B cell (primary cell): ENCODE data around the gene CNOT4. TPM values are rescaled to one million over a fixed set of nuclear protein-coding genes. Genes with fewer than 3 reads are reported as not detected.

Experiments
- ATAC-seq: fragments of 200-7000 bp; cut with Tn5 transposase; one replicate; pipeline ENCODE4 v1.10.0; 2021; ENCODE audit warnings: low read depth, mild to moderate bottlenecking, moderate number of reproducible peaks, moderate library complexity
- CTCF ChIA-PET: fragments of 350-600 bp; sonication (Branson Sonifier 250); formaldehyde crosslinking; loops from one replicate; lab custom pipeline; 2021; ENCODE audit warnings: antibody characterized with exemption, inconsistent platforms; lab: Charles Lee
- POLR2A ChIA-PET: fragments of 350-600 bp; sonication (Branson Sonifier 250); formaldehyde crosslinking; loops from one replicate; lab custom pipeline; 2021; ENCODE audit warnings: antibody characterized with exemption; lab: Charles Lee
- DNase-seq: peaks from one replicate; pipeline ENCODE4 v3.0.0; 2013
- H2AFZ ChIP-seq: 2 replicates; pipeline ENCODE4 v1.6.1; 2012; ENCODE audit warnings: mild to moderate bottlenecking, low read depth, low read length; ENCODE audit not compliant: insufficient read depth, poor library complexity, severe bottlenecking
- H3K27ac ChIP-seq, 2 donors: 1 replicate in 1 of 2; 2 replicates in 1 of 2; pipeline ENCODE4 v1.5.1; 2012 to 2013; ENCODE audit warnings: low read length in 2 of 2, mild to moderate bottlenecking in 2 of 2, moderate library complexity in 1 of 2
- H3K27me3 ChIP-seq, 4 experiments: fragments of 200-600 bp in 1 of 4; sonication (generic) in 1 of 4; replicated peaks in 1 of 4; 1 replicate in 2 of 4; 2 replicates in 2 of 4; pipeline versions ENCODE4 v1.6.1 to v1.7.0; 2013 to 2016; ENCODE audit warnings: low read length in 3 of 4, mild to moderate bottlenecking in 2 of 4, mixed read lengths in 1 of 4, moderate library complexity in 1 of 4; ENCODE audit not compliant: insufficient read depth in 4 of 4, control insufficient read depth in 3 of 4; ENCODE audit errors: control extremely low read depth in 1 of 4
- H3K36me3 ChIP-seq, 2 experiments: replicated peaks in 1 of 2; 1 replicate in 1 of 2; 2 replicates in 1 of 2; pipeline versions ENCODE4 v1.6.1 to v1.7.1; 2013; ENCODE audit warnings: low read length in 1 of 2; ENCODE audit not compliant: insufficient read depth in 2 of 2, control insufficient read depth in 1 of 2; ENCODE audit errors: control extremely low read depth in 1 of 2, extremely low read depth in 1 of 2
- H3K4me1 ChIP-seq, 2 donors: fragments of 200-600 bp in 1 of 2; sonication (generic) in 1 of 2; 1 replicate in 1 of 2; 2 replicates in 1 of 2; pipeline versions ENCODE4 v1.5.1 to v1.6.1; 2013 to 2017; ENCODE audit warnings: low read length in 2 of 2; ENCODE audit not compliant: control insufficient read depth in 2 of 2, insufficient read depth in 2 of 2
- H3K4me2 ChIP-seq: replicated peaks from 2 replicates; pipeline ENCODE3; 2012; ENCODE audit warnings: mild to moderate bottlenecking, low read depth, low read length; ENCODE audit not compliant: poor library complexity, severe bottlenecking
- H3K4me3 ChIP-seq, 5 experiments: fragments of 200-600 bp in 1 of 5; sonication (generic) in 1 of 5; 1 replicate in 3 of 5; 2 replicates in 2 of 5; pipeline versions ENCODE4 v1.5.1 to v1.7.0; 2011 to 2016; ENCODE audit warnings: low read length in 4 of 5, mild to moderate bottlenecking in 4 of 5, low read depth in 2 of 5, control low read depth in 1 of 5, moderate library complexity in 1 of 5; ENCODE audit not compliant: insufficient read depth in 1 of 5; ENCODE audit errors: control extremely low read depth in 1 of 5, extremely low read depth in 1 of 5
- H3K79me2 ChIP-seq: fragments of 200-600 bp; sonication (generic); one replicate; pipeline ENCODE4 v1.6.0; 2016; ENCODE audit warnings: low read length; ENCODE audit not compliant: control insufficient read depth, insufficient read depth
- H3K9ac ChIP-seq: fragments of 200-600 bp; sonication (generic); 2 replicates; pipeline ENCODE4 v1.6.1; 2017; ENCODE audit warnings: mild to moderate bottlenecking, low read length, moderate library complexity
- H3K9me3 ChIP-seq, 3 donors: one replicate each; pipeline versions ENCODE4 v1.6.1 to v1.7.1; 2013; ENCODE audit warnings: low read length in 2 of 3; ENCODE audit not compliant: control insufficient read depth in 2 of 3, insufficient read depth in 1 of 3; ENCODE audit errors: control extremely low read depth in 1 of 3
- H4K20me1 ChIP-seq: 2 replicates; pipeline ENCODE4 v1.6.0; 2012; ENCODE audit warnings: mild to moderate bottlenecking, low read length; ENCODE audit not compliant: insufficient read depth, control insufficient read depth, poor library complexity, severe bottlenecking
- H3K27ac Mint-ChIP-seq: one replicate; pipeline ENCODE4 v1.8.0; 2021; ENCODE audit warnings: mixed read lengths
- H3K27me3 Mint-ChIP-seq: one replicate; pipeline ENCODE4 v1.8.0; 2021; ENCODE audit warnings: mixed read lengths
- H3K4me1 Mint-ChIP-seq: one replicate; pipeline ENCODE4 v1.8.0; 2021; ENCODE audit warnings: mixed read lengths
- H3K4me3 Mint-ChIP-seq: one replicate; pipeline ENCODE4 v1.8.0; 2021; ENCODE audit warnings: mixed read lengths
- H3K9me3 Mint-ChIP-seq: one replicate; pipeline ENCODE4 v1.8.0; 2022; ENCODE audit warnings: mixed read lengths; ENCODE audit not compliant: insufficient read depth
- CTCF ChIP-seq: fragments of 200-600 bp; IDR thresholded peaks from one replicate; pipeline ENCODE4 v1.8.0; 2022; ENCODE audit warnings: antibody characterized with exemption, mild to moderate bottlenecking
- EZH2 ChIP-seq: IDR thresholded peaks from 2 replicates; pipeline ENCODE4 v1.6.1; 2012; ENCODE audit warnings: borderline replicate concordance, low read depth, mild to moderate bottlenecking, moderate library complexity, low read length; ENCODE audit not compliant: insufficient read depth, poor library complexity, severe bottlenecking
- WGBS: methylation state at CpG from one replicate; pipeline ENCODE4 v1.1.5; 2013; ENCODE audit warnings: missing lambda C conversion rate; ENCODE audit not compliant: insufficient coverage; 5-methylcytosine and 5-hydroxymethylcytosine counted together
- intact Hi-C: fragments of 100-400 bp; cut with micrococcal nuclease; formaldehyde crosslinking; loops from one replicate; pipeline ENCODE4 v1.10.0; 2022
- polyA plus RNA-seq: library from polyadenylated mRNA; depleted of rRNA; stranded (reverse); fragments of >200 nt; gene quantifications from 2 replicates; pipeline ENCODE4 v1.2.3, GENCODE V29; 2012
- total RNA-seq, 2 donors: library from RNA; stranded (reverse); fragments of 120-200 nt in 1 of 2; gene quantifications; 1 replicate in 1 of 2; 2 replicates in 1 of 2; pipeline versions ENCODE4 v1.2.3 to v1.2.4, GENCODE V29; 2013 to 2022

Gene CNOT4
- total and polyA plus RNA-seq, 2 donors (not counting 1 experiment from before 2014, with no cell fraction given), result 9.8 to 52.1 TPM

GRCh38 chr7:135508883-135509588, 866 bp downstream of the CNOT4 start:
- CTCF ChIA-PET, result interaction anchor here (0.6 to 1.3 kb wide), 2 partner anchors 8 to 49 kb away, joined by 3 to 4 read pairs; no protein-coding TSS in a partner anchor
- peaks cover 4% of the 10 kb centered on the region for H4K20me1 ChIP-seq
- H3K4me2 ChIP-seq, result peak overlapping the region; percentile 79
- peaks cover 17 to 24% of the 10 kb centered on the region in 2 donors for H3K4me1 ChIP-seq
- peaks cover 0 to 4% of the 10 kb centered on the region in 2 experiments for H3K36me3 ChIP-seq
- intact Hi-C loops, result no loop called here
- no peak for TF ChIP-seq EZH2
- peak; percentile 9 for TF ChIP-seq CTCF
- peak overlapping the region; percentile 93 for H3K9ac ChIP-seq
- Mint-ChIP-seq H3K9me3 (no peaks in the 10 kb centered on the region), H3K4me1 (peaks cover 13% of the 10 kb centered on the region), H3K27ac (no peak overlapping the region), H3K4me3 (no peak overlapping the region), H3K27me3 (no peaks in the 10 kb centered on the region)
- 0% methylated on average over 9 of the region's 17 CpGs for WGBS
- POLR2A ChIA-PET, result no interaction called here
- ATAC-seq (no peak), DNase-seq (peak; percentile 58)
- H3K79me2 ChIP-seq, result peaks cover 55% of the 10 kb centered on the region
- no peaks in the 10 kb centered on the region for H3K9me3 ChIP-seq
- H3K27ac ChIP-seq, result peak overlapping the region; percentile 92 to 96
- H3K4me3 ChIP-seq, result peak overlapping the region; percentile 67 to 96 (median 89)
- no peaks in the 10 kb centered on the region for H3K27me3 ChIP-seq
- peak overlapping the region; percentile 92 for H2AFZ ChIP-seq

- H4K20me1 ChIP-seq, result peaks cover 76% of the 10 kb centered on the region
- H3K79me2 ChIP-seq, result peaks cover 98% of the 10 kb centered on the region
- H3K27me3 Mint-ChIP-seq, result no peaks in the 10 kb centered on the region
- peaks cover 0 to 4% of the 10 kb centered on the region in 2 experiments for H3K36me3 ChIP-seq
- no peaks in the 10 kb centered on the region for H3K9me3 ChIP-seq
- no peak overlapping the region for H3K9ac ChIP-seq
- H3K4me1 Mint-ChIP-seq, result peaks cover 52% of the 10 kb centered on the region
- no peak overlapping the region for H3K4me3 Mint-ChIP-seq
- no peak overlapping the region for H3K4me2 ChIP-seq
- no peak overlapping the region for H3K27ac Mint-ChIP-seq
- ATAC-seq, result no peak
- ChIA-PET POLR2A (no interaction called here), CTCF (interaction anchor here (1.2 kb wide), 1 partner anchor 8 kb away, joined by 3 read pairs; no protein-coding TSS in a partner anchor)
- no peaks in the 10 kb centered on the region for H3K27me3 ChIP-seq
- no peak overlapping the region for H3K4me3 ChIP-seq
- no peak for DNase-seq
- no peak overlapping the region for H2AFZ ChIP-seq
- H3K4me1 ChIP-seq, result peaks cover 9 to 25% of the 10 kb centered on the region in 2 donors
- no peak overlapping the region for H3K27ac ChIP-seq
- 89% methylated on average over 2 of the region's 2 CpGs for WGBS
- intact Hi-C loops, result no loop called here
- H3K9me3 Mint-ChIP-seq, result no peaks in the 10 kb centered on the region
- no peak for TF ChIP-seq CTCF
Observed at GRCh38 chr7:135501402-135501801, 8.5 kb downstream of the CNOT4 start.
